Activated gamma-delta T cell (primary cell): ENCODE measurements around the gene FAM111A.

Source experiments
- DNase-seq: peaks from one replicate; lab custom pipeline; 2025; lab: John Stamatoyannopoulos, UW

Gene FAM111A

GRCh38 chr11:59200423-59200746, 57.7 kb downstream of the FAM111A start:
- no peak for DNase-seq

- no peak for DNase-seq
These were observed 58.7 kb downstream of the FAM111A start for GRCh38 chr11:59201353-59201752.
